Jurkat, Clone E6-1 (cell line): Measurements from ENCODE around the gene LRWD1. TPM values are rescaled to one million over a fixed set of nuclear protein-coding genes. Genes with fewer than 3 reads are reported as not detected.

Source experiments
- DNase-seq: peaks from one replicate; pipeline ENCODE4 v3.0.0-alpha.2; 2011; ENCODE audit warnings: low read depth, low spot score
- H3K4me3 ChIP-seq: 2 replicates; pipeline ENCODE4 v1.5.1; 2011; ENCODE audit warnings: mild to moderate bottlenecking, low read length, control low read depth, moderate library complexity
- polyA plus RNA-seq: library from polyadenylated mRNA; unstranded; fragments of >200 nt; gene quantifications from one replicate; pipeline ENCODE4 v1.2.1, GENCODE V29; 2012; ENCODE audit warnings: missing spikeins; ENCODE audit not compliant: insufficient read length, insufficient read depth

Gene LRWD1
- polyA plus RNA-seq: 63.3 TPM

- peak; percentile 82 for DNase-seq
Observed at GRCh38 chr7:102464577-102465280, at the start of gene LRWD1, which contains the start of gene ALKBH4. TSS of gene LRWD1 (plus strand) at chr7:102464984. CDS start at chr7:102465081, 97 bp downstream. TSS of gene ALKBH4 (minus strand) at chr7:102464863. CDS start at chr7:102464836, 27 bp downstream.

GRCh38 chr7:102415685-102416225 lies 49.0 kb upstream of the LRWD1 start:
- no peak for DNase-seq
- H3K4me3 ChIP-seq: no peak overlapping the region

More at GRCh38 chr7:102464577-102465280, at the start of gene LRWD1, which contains the start of gene ALKBH4:
- H3K4me3 ChIP-seq: peak within 1 kb of the TSS; percentile 100

DNA sequence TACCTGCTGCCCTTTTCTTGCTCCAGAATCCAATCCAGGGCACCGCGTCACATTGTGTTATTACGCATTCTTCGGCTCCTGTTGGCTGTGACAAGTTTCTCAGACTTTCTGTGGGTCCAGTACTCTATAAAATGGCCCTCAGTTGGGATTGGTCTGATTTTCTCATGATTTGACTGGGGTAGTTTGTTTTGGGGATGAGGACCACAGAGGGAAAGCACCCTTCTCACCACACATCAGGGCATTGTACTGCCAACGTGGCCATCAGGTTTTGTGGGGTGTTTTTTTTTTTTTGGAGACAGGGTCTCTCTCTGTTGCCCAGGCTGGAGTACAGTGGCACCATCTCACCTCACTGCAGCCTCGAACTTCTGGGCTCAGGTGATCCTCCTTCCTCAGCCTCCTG lies 48.4 kb upstream of the LRWD1 start:
- no peak overlapping the region for H3K4me3 ChIP-seq
- no peak for DNase-seq

- no peak overlapping the region for H3K4me3 ChIP-seq
- DNase-seq: no peak
Observed at GRCh38 chr7:102417105-102417504, 47.7 kb upstream of the LRWD1 start.

GRCh38 chr7:102418592-102418991 lies 46.2 kb upstream of the LRWD1 start:
- H3K4me3 ChIP-seq: no peak overlapping the region
- no peak for DNase-seq

DNA sequence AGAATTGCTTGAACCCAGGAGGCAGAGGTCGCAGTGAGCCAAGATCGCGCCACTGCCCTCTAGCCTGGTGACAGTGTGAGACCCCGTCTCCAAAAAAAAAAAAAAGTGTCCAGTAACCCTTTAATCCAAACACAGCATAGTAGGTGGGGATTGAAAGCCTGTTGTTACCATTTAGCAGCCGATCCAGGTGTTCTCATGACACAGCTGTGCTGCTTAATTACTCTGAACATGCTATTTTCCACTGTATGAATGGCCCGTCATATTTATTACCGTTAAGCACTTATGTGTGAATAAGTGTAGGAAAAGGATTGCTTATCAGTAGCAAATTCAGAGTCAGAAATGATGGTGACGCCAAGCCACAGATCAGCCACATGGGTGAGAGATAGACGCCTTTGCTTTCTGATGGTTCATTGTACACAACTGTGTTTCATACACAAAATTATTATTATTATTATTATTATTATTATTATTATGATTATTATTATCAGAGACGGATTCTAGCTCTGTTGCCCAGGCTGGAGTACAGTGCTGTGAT lies 43.0 kb upstream of the LRWD1 start:
- DNase-seq: no peak
- H3K4me3 ChIP-seq: no peak overlapping the region

DNA sequence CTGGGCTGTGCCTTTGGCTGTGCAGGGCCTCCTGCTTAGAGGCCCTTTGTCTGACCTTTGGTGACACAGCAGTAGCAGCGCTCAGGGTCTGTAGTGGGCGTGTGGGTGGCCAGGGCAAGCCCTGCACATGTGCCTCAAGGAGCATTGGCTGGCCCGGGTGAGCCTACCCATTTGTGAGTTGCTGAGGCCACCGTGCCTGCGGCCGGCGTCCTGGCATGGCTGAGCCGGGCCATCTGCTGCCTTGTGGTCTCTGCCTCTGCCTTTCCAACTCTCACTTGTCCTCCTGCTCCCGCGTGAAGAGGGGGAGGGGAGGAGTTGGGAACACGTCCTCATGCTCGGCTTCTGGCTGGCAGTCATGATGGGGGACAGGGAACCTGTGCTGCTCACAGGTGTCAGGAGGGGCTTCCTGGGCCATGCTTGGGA lies 40.6 kb upstream of the LRWD1 start:
- DNase-seq: no peak
- no peak overlapping the region for H3K4me3 ChIP-seq

- DNase-seq: no peak
- H3K4me3 ChIP-seq: no peak overlapping the region
Observed at GRCh38 chr7:102424787-102425218, 40.0 kb upstream of the LRWD1 start.

DNA sequence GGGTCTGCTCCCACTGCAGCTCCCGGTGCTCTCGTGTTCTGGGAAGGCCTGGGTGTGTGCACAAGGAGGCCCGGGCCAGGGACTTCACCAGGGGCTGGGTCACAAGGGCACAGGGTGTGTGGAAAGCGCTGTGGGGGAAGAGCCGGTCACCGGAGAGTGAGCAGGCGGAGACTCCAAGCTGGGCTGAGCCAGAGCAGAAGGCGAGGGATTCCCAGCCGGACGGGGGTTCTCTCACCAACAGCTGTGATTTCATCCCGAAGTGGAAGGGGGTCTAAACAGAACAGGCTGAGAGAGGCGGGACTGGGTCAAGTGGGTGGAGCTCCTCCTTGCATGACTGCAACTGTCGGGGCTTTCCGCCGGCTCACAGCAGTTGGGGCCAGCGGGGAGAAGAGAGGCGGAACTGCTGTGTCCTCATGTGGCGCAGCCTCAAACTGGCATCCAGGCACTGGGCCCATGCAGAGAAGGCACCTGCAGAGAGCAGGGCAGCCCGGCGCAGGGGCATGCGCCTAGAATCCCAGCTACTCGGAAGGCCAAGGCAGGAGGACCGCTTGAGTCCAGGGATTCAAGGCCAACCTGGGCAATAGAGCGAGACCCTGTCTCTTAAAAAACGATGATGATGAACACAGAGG lies 39.0 kb upstream of the LRWD1 start:
- peak; percentile 80 for DNase-seq
- H3K4me3 ChIP-seq: peak overlapping the region; percentile 47

DNA sequence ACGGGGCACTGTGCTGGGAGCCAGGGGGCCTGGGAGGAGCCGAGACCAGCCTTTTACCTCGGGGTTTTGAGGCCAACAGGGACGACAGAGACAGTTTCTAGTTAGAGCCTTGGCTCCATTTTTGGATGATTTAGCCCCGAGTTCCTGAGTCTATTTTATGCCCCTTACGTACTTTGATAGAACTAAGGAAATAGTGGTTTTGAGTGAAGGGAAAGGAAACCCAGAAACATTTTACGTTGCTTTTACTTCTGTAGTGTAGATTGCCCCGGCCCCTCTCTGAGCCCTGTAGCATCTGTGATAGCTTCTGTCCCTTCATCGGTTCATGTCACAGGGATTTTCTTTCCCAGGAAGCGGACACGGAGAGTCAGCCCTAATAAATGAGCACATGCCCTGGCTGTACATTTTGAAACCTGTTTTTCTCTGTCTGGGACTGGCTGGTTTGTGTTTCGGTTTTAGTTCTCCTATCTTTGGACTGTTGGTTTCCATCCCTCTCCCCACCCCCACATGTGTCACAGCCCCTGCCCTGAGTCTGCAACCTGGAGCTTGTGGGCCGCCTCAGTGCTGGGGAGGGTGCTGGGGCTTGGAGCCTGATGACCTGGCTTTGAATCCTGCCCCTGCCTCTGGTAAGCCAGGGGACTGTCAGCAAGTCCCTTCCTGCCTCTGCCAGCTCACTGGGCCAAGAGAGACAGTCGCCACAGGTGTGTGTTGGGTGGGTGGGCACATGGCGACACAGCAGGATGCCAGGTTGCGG lies 38.3 kb upstream of the LRWD1 start:
- peak; percentile 85 for DNase-seq
- peak overlapping the region; percentile 47 for H3K4me3 ChIP-seq

DNA sequence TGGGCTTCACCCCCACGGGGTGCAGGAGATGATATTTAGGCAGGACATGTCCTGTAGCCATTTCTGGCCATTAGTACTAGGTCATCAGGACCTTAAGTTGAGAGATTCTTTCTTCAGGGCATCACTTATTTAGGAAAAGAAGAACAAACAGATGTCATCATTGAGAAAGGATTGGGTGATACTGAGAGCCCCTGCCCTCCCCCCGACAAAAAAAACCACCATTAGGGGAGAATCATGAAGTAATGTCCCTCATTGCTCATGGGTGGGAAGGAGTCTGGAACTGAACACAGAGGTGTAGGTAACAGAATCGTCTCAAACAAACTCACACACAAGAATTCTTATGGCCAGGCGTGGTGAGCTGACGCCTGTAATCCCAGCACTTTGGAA lies 37.8 kb upstream of the LRWD1 start:
- no peak for DNase-seq
- peak overlapping the region; percentile 47 for H3K4me3 ChIP-seq

DNA sequence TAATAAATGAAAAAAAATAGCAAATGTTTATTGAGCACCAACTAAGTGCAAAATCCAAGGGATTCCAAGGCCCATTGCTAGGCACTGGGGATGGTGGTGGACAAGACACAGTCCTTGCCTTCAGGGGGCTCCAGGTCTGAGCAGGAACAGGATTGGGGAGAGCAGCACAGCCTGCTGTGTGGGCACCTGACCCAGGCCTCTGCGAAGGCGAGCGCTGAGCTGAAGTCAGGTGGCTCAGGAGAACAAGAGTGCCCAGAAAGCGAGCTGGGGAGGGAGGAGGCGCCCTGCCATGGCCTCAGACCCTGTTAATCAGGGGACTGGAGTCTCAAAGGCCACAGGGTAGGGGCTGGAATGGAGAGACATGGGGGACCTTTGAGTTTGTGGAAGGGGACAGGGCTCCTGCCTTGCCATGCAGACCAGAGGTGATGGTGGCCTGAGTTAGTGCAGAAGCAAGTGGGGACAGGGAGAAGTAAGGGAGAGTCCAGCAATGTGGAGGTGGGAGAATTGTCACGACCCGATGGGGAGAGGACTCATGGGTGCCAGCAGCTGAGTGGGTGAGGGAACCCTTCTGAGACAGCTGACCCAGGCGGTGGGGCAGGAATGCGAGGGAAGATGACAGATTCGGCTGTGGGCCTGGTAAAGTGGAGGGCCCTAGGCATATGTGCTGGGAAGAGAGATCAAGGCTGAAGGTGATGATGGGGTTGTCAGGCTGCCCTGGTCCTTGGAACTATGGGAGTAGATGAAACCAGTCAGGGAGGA lies 35.5 kb upstream of the LRWD1 start:
- DNase-seq: no peak
- H3K4me3 ChIP-seq: no peak overlapping the region

- peak; percentile 90 for DNase-seq
- H3K4me3 ChIP-seq: peak overlapping the region; percentile 74
Observed at GRCh38 chr7:102431617-102432298, 33.0 kb upstream of the LRWD1 start.

- no peak for DNase-seq
- peak overlapping the region; percentile 74 for H3K4me3 ChIP-seq
Observed at GRCh38 chr7:102432442-102433218, 32.2 kb upstream of the LRWD1 start.

- no peak for DNase-seq
Observed at GRCh38 chr7:102433219-102434038, 31.4 kb upstream of the LRWD1 start, which contains the start of gene ORAI2. TSS of gene ORAI2 (plus strand) at chr7:102433575. CDS start at chr7:102438957, 5,382 bp downstream.

GRCh38 chr7:102434039-102434486 lies 30.7 kb upstream of the LRWD1 start:
- H3K4me3 ChIP-seq: peak overlapping the region; percentile 74
- DNase-seq: no peak

More at GRCh38 chr7:102433219-102434038, 31.4 kb upstream of the LRWD1 start, which contains the start of gene ORAI2:
- peak within 1 kb of the TSS; percentile 74 for H3K4me3 ChIP-seq
